HG02884 (cell line): ENCODE measurements around the gene GARRE1.
"Not testable (repeated sequence)": the region's sequence is repeated elsewhere in the genome, so short reads cannot be mapped to it uniquely, and the experiment has no call there.

ENCODE experiments used
- ATAC-seq: cut with Tn5 transposase; IDR thresholded peaks from one replicate; pipeline ENCODE4 v1.9.1; 2021; ENCODE audit warnings: mild to moderate bottlenecking, moderate library complexity; ENCODE audit not compliant: unreplicated experiment

The GARRE1 gene, protein sequence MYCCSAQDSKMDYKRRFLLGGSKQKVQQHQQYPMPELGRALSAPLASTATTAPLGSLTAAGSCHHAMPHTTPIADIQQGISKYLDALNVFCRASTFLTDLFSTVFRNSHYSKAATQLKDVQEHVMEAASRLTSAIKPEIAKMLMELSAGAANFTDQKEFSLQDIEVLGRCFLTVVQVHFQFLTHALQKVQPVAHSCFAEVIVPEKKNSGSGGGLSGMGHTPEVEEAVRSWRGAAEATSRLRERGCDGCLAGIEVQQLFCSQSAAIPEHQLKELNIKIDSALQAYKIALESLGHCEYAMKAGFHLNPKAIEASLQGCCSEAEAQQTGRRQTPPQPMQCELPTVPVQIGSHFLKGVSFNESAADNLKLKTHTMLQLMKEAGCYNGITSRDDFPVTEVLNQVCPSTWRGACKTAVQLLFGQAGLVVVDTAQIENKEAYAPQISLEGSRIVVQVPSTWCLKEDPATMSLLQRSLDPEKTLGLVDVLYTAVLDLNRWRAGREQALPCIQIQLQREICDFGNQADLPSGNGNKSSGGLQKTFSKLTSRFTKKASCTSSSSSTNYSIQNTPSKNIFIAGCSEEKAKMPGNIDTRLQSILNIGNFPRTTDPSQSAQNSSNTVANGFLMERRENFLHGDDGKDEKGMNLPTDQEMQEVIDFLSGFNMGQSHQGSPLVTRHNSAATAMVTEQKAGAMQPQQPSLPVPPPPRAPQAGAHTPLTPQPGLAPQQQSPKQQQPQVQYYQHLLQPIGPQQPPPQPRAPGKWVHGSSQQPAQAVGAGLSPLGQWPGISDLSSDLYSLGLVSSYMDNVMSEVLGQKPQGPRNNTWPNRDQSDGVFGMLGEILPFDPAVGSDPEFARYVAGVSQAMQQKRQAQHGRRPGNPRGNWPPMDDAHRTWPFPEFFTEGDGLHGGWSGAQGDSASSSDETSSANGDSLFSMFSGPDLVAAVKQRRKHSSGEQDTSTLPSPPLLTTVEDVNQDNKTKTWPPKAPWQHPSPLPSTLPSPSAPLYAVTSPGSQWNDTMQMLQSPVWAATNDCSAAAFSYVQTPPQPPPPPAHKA (N-terminal part only)

GRCh38 chr19:34254046-34254697 lies at the start of gene GARRE1:
Gene GARRE1 (plus strand): TSS chr19:34254554. CDS start chr19:34300474, 45,920 bp downstream.
- ATAC-seq, result peak; percentile 85

DNA sequence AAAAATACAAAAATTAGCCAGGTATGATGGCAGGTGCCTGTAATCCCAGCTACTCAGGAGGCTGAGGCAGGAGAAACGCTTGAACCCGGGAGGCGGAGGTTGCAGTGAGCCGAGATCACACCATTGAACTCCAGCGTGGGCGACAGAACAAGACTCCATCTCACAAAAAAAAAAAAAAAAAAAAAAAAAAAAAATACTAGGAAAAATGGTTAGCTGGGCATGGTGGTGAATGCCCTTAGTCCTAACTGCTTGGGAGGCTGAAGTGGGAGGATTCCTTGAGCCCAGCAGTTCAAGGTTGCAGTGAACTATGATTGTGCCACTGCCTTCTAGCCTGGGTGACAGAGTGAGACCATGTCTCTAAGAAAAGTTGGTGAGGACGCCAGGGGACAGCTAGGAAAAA lies 49.0 kb upstream of the GARRE1 start:
- ATAC-seq, result not testable (repeated sequence)

- ATAC-seq, result no peak
Measured at GRCh38 chr19:34208291-34208884, 46.0 kb upstream of the GARRE1 start.

DNA sequence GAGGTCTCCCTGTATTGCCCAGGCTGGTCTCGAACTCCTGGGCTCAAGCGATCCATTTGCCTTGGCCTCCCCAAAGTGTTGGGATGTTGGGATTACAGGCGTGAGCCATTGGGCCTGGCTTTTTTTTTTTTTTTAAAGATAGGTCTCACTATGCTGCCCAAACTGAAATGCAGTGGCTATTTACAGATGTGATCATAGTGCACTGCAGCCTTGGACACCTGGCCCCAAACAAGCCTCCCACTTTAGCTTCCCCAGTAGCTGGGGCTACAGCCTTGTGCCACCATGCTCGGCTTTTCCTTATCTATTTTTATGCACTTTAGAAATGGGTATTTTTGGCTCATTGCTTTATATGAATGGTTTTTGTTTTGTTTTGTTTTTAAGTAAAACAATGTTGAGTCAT lies 44.6 kb upstream of the GARRE1 start:
- ATAC-seq, result no peak

- no peak for ATAC-seq
Measured at GRCh38 chr19:34213283-34213682, 41.1 kb upstream of the GARRE1 start.

DNA sequence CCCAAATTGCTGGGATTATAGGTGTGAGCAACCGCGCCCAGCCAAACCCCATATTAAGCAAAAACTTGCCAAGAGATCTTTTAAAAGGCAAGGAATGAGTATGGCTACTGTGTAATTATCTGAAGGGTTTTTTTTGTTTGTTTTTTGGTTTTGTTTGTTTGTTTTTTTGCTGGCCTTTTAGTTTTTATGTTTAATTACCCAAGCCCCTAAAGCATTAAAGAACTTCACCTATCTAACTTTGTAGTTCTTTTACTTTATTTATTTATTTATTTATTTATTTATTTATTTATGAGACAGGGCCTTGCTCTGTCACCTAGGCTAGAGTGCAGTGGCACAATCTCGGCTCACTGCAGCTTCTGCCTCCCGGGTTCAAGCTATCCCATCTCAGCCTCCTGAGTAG lies 40.3 kb upstream of the GARRE1 start:
- ATAC-seq, result no peak

DNA sequence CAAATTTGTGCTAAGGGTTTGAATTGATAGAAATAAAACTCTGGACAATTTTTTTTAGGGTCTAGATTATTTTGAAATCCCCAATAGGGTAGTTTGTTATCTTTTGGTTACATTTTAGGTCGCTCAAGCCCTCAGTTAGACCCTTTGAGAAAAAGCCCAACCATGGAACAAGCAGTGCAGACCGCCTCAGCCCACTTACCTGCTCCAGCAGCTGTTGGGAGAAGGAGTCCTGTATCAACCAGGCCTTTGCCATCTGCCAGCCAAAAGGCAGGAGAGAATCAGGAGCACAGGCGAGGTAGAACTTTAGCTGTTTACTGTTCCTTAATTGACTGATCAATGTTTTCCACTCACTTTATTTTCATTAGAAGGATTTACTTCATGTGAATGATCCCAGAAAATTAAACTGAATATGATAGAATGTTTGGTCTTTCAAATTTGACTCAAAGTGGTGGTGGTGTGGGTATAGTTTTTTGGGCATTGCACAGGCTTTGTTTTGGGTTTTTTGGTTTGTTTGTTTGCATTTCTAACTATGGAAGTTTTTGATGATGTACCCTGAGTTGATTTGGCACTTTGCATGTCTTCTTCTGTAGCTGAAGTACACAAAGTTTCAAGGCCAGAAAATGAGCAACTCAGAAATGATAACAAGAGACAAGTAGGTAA lies 39.2 kb upstream of the GARRE1 start:
- ATAC-seq, result no peak

DNA sequence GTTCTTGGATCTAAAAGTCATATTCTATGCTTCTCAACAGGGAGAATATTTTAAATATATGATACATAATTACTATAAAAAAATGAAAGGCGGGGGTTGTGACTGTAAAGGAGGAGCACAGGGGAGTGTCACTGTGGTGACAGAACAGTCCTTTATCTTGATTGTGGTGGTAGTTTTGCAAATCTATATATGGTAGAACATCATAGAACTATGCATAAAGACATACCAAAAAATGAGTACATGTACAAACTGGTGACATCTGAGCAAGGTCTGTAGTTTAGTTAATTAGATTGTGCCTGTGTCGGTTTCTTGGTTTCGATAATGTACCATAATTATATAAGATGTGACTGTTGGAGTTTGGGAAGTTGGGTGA lies 38.7 kb upstream of the GARRE1 start:
- ATAC-seq, result no peak

- ATAC-seq, result not testable (repeated sequence)
Measured at GRCh38 chr19:34216745-34217219, 37.6 kb upstream of the GARRE1 start.

DNA sequence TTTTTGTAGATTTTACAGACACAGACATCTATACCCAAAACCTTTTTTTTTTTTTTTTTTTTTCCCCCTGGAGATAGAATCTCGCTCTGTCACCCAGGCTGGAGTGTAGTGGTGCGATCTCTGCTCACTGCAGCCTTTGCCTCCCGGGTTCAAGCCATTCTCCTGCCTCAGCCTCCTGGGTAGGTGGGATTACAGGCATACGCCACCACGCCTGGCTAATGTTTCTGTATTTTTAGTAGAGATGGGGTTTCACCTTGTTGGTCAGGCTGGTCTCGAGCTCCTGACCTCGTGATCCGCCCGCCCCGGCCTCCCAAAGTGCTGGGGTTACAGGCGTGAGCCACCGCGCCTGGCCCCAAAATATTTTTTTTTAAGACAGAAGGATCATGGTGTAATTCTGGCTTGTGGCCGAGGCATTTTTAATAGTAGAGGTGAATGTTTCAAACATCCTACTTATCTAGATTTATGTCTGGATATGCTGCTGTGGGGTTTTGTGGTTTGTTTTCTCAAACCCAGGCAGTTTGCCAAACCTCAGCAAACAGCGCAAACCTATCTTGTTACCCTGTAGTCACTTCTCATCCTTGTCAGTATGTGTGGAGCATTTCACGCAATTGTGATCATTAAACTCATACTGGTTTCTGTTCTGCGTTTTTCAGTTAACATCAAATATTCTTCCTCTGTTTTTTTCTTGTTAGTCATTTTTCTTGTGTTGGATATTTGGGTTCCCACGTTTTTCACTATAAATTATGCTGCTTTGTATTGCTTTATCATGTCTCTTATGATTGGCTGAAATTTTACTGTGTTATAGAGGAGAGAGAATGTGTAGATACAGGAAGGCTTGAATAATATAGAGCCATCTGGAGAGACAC lies 36.2 kb upstream of the GARRE1 start:
- peak; percentile 52 for ATAC-seq

- no peak for ATAC-seq
Measured at GRCh38 chr19:34218818-34219164, 35.6 kb upstream of the GARRE1 start.

GRCh38 chr19:34220472-34221063 lies 33.8 kb upstream of the GARRE1 start:
- no peak for ATAC-seq

GRCh38 chr19:34222386-34222785 lies 32.0 kb upstream of the GARRE1 start:
- no peak for ATAC-seq

GRCh38 chr19:34224996-34225658 lies 29.2 kb upstream of the GARRE1 start:
- ATAC-seq, result no peak

GRCh38 chr19:34225659-34226015 lies 28.7 kb upstream of the GARRE1 start:
- ATAC-seq, result no peak

GRCh38 chr19:34226036-34226435 lies 28.3 kb upstream of the GARRE1 start:
- no peak for ATAC-seq

- no peak for ATAC-seq
Measured at GRCh38 chr19:34228347-34228746, 26.0 kb upstream of the GARRE1 start.

GRCh38 chr19:34228762-34229161 lies 25.6 kb upstream of the GARRE1 start:
- ATAC-seq, result no peak
